ENCODE data around the gene ZIK1. TPM values are rescaled to one million over a fixed set of nuclear protein-coding genes. Genes with fewer than 3 reads are reported as not detected.

The ZIK1 gene
- total RNA-seq, 1 experiment from 2014 or later = not detected

DNA sequence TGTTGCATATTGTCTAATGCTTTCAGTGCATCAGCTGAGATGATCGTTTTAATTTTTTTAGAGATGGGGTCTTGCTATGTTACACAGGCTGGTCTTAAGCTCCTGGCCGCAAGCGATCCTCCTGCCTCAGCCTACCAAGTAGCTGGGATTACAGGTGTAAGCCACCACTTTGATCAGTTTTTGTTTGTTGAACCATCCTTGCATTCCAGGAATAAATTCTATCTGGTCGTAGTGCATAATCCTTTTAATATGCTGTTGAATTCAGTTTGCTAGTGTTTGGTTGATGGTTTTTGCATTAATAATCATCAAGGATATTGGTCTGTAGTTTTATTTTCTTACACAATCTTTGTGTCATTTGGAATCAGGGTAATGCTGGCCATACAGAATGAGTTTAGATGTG, 53.4 kb downstream of the ZIK1 start:
- no peaks in the 10 kb centered on the region for H3K27me3 ChIP-seq (ENCODE audit: control insufficient read depth, insufficient read depth, low read length)
- in situ Hi-C loops (cut with HindIII; ENCODE audit: low pct_unique_long_range_greater_than_20kb, low sequenced_read_pairs) = no loop called here
- intact Hi-C loops (cut with micrococcal nuclease; ENCODE audit: unreplicated experiment) = no loop called here
- peaks cover 2% of the 10 kb centered on the region for H3K36me3 ChIP-seq (ENCODE audit: control insufficient read depth, insufficient read depth, low read length)
- peaks cover 5% of the 10 kb centered on the region; the same call in 1 of the 2 replicates for H3K4me1 ChIP-seq (ENCODE audit: control insufficient read depth, insufficient read depth, low read length)
- no peak for TF ChIP-seq TCF7L2 (IDR thresholded peaks at IDR 0.05; ENCODE audit: low read depth, low read length)
- TF ChIP-seq, protein P1, sequence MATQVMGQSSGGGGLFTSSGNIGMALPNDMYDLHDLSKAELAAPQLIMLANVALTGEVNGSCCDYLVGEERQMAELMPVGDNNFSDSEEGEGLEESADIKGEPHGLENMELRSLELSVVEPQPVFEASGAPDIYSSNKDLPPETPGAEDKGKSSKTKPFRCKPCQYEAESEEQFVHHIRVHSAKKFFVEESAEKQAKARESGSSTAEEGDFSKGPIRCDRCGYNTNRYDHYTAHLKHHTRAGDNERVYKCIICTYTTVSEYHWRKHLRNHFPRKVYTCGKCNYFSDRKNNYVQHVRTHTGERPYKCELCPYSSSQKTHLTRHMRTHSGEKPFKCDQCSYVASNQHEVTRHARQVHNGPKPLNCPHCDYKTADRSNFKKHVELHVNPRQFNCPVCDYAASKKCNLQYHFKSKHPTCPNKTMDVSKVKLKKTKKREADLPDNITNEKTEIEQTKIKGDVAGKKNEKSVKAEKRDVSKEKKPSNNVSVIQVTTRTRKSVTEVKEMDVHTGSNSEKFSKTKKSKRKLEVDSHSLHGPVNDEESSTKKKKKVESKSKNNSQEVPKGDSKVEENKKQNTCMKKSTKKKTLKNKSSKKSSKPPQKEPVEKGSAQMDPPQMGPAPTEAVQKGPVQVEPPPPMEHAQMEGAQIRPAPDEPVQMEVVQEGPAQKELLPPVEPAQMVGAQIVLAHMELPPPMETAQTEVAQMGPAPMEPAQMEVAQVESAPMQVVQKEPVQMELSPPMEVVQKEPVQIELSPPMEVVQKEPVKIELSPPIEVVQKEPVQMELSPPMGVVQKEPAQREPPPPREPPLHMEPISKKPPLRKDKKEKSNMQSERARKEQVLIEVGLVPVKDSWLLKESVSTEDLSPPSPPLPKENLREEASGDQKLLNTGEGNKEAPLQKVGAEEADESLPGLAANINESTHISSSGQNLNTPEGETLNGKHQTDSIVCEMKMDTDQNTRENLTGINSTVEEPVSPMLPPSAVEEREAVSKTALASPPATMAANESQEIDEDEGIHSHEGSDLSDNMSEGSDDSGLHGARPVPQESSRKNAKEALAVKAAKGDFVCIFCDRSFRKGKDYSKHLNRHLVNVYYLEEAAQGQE (IDR thresholded peaks at IDR 0.05; ENCODE audit: insufficient read depth in 1 of 2, low read depth in 2 of 2, low read length in 1 of 2) = no peak
- TF ChIP-seq, protein P2, sequence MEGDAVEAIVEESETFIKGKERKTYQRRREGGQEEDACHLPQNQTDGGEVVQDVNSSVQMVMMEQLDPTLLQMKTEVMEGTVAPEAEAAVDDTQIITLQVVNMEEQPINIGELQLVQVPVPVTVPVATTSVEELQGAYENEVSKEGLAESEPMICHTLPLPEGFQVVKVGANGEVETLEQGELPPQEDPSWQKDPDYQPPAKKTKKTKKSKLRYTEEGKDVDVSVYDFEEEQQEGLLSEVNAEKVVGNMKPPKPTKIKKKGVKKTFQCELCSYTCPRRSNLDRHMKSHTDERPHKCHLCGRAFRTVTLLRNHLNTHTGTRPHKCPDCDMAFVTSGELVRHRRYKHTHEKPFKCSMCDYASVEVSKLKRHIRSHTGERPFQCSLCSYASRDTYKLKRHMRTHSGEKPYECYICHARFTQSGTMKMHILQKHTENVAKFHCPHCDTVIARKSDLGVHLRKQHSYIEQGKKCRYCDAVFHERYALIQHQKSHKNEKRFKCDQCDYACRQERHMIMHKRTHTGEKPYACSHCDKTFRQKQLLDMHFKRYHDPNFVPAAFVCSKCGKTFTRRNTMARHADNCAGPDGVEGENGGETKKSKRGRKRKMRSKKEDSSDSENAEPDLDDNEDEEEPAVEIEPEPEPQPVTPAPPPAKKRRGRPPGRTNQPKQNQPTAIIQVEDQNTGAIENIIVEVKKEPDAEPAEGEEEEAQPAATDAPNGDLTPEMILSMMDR (IDR thresholded peaks at IDR 0.05) = no peak
- no peak for TF ChIP-seq SIN3A (IDR thresholded peaks at IDR 0.05; ENCODE audit: borderline replicate concordance, insufficient read depth, low read depth, low read length)
- TF ChIP-seq POLR2AphosphoS5 (IDR thresholded peaks at IDR 0.05; ENCODE audit: low read depth, low read length) = no peak
- H3K4me3 ChIP-seq (ENCODE audit: low read depth in 2 of 2, low read length in 2 of 2) = no peak overlapping the region
- ATAC-seq = no peak
- peaks cover 58% of the 10 kb centered on the region for H3K9me3 ChIP-seq (ENCODE audit: control insufficient read depth, insufficient read depth, low read depth, low read length)
- no peak overlapping the region for H3K27ac ChIP-seq (ENCODE audit: low read length)
- BruUV-seq (replicated peaks) = no TSS peak
- CTCF ChIA-PET = no interaction called here
- no peak for DNase-seq (ENCODE audit: low read depth, low spot score)
- POLR2A ChIA-PET = no interaction called here

DNA sequence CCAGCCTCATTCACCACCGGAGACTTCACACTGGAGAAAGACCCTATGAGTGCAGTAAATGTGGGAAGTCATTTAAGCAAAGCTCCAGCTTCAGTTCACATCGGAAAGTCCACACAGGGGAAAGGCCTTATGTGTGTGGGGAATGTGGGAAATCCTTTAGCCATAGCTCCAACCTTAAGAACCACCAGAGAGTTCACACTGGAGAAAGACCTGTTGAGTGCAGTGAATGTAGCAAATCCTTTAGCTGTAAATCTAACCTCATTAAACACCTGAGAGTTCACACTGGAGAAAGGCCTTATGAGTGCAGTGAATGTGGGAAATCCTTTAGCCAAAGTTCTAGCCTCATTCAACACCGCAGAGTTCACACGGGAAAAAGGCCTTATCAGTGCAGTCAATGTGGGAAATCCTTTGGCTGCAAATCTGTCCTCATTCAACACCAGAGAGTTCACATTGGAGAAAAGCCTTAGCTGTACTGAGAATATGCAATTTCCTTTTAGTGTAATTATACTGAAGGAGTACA, 57.8 kb downstream of the ZIK1 start:
- CTCF ChIA-PET = no interaction called here
- no TSS peak for BruUV-seq (replicated peaks)

More for the DNA sequence above, 57.8 kb downstream of the ZIK1 start:
- no peaks in the 10 kb centered on the region for H3K4me1 ChIP-seq (ENCODE audit: control insufficient read depth, insufficient read depth, low read length)
- intact Hi-C loops (cut with micrococcal nuclease; ENCODE audit: unreplicated experiment) (no loop called here), in situ Hi-C loops (cut with HindIII; ENCODE audit: low pct_unique_long_range_greater_than_20kb, low sequenced_read_pairs) (no loop called here)
- no peak overlapping the region for H3K27ac ChIP-seq (ENCODE audit: low read length)
- POLR2A ChIA-PET = interaction anchor here (0.8 kb wide), 1 partner anchor 41 kb away, joined by 6 read pairs; no protein-coding TSS in a partner anchor
- no peak for TF ChIP-seq POLR2AphosphoS5 (IDR thresholded peaks at IDR 0.05; ENCODE audit: low read depth, low read length)
- no peak for TF ChIP-seq SIN3A (IDR thresholded peaks at IDR 0.05; ENCODE audit: borderline replicate concordance, insufficient read depth, low read depth, low read length)
- TF ChIP-seq, protein P1 (IDR thresholded peaks at IDR 0.05; ENCODE audit: insufficient read depth in 1 of 2, low read depth in 2 of 2, low read length in 1 of 2) = no peak
- TF ChIP-seq, protein P2 (IDR thresholded peaks at IDR 0.05) = no peak
- TF ChIP-seq TCF7L2 (IDR thresholded peaks at IDR 0.05; ENCODE audit: low read depth, low read length) = no peak
- no peaks in the 10 kb centered on the region for H3K27me3 ChIP-seq (ENCODE audit: control insufficient read depth, insufficient read depth, low read length)
- H3K9me3 ChIP-seq (ENCODE audit: control insufficient read depth, insufficient read depth, low read depth, low read length) = peaks cover 57% of the 10 kb centered on the region
- no peak for ATAC-seq
- DNase-seq (ENCODE audit: low read depth, low spot score) = no peak
- H3K36me3 ChIP-seq (ENCODE audit: control insufficient read depth, insufficient read depth, low read length) = peaks cover 2% of the 10 kb centered on the region; the same call in 1 of the 2 replicates
- H3K4me3 ChIP-seq (ENCODE audit: low read depth in 2 of 2, low read length in 2 of 2) = no peak overlapping the region
